HepG2 (cell line): Measurements from ENCODE around the gene NECAB2. TPM values are rescaled to one million over a fixed set of nuclear protein-coding genes. Genes with fewer than 3 reads are reported as not detected.
A peak's percentile ranks its signal among the peaks of the same experiment; 100 is the strongest.

ENCODE experiments used
- CSRNP1 ChIP-seq: sonication (generic); formaldehyde crosslinking; IDR thresholded peaks from 2 replicates; pipeline ENCODE4 v1.8.1; 2023; ENCODE audit warnings: mild to moderate bottlenecking, missing genetic modification reagents
- GMEB2 ChIP-seq: IDR thresholded peaks from 2 replicates; pipeline ENCODE4 v1.6.1; 2016; ENCODE audit warnings: missing biosample characterization, missing genetic modification reagents, low read depth
- HNF4A ChIP-seq: sonication (generic); formaldehyde crosslinking; IDR thresholded peaks from 2 replicates; pipeline ENCODE4 v1.4.0; 2020; ENCODE audit warnings: missing genetic modification reagents
- HNRNPH1 ChIP-seq: fragments of 200-400 bp; formaldehyde crosslinking; optimal IDR thresholded peaks from 2 replicates; pipeline ENCODE3; 2017; ENCODE audit warnings: mild to moderate bottlenecking, low read depth, low read length
- HOXA9 ChIP-seq: sonication (generic); formaldehyde crosslinking; IDR thresholded peaks from 2 replicates; pipeline ENCODE4 v1.8.1; 2022; ENCODE audit warnings: missing genetic modification reagents, mild to moderate bottlenecking, moderate library complexity, borderline replicate concordance
- JARID2 ChIP-seq: sonication (generic); formaldehyde crosslinking; IDR thresholded peaks from 2 replicates; pipeline ENCODE4 v1.8.1; 2023; ENCODE audit warnings: missing genetic modification reagents, inconsistent platforms; ENCODE audit not compliant: insufficient replicate concordance
- JUND ChIP-seq: sonication (generic); formaldehyde crosslinking; IDR thresholded peaks from 2 replicates; pipeline ENCODE4 v1.8.0; 2022; ENCODE audit warnings: mild to moderate bottlenecking, missing genetic modification reagents
- KLF13 ChIP-seq: sonication (generic); formaldehyde crosslinking; IDR thresholded peaks from 2 replicates; pipeline ENCODE4 v1.4.0; 2020; ENCODE audit warnings: mild to moderate bottlenecking, missing genetic modification reagents
- MLX ChIP-seq: IDR thresholded peaks from 2 replicates; pipeline ENCODE4 v1.6.1; 2016
- NFYC ChIP-seq: IDR thresholded peaks from 2 replicates; pipeline ENCODE4 v1.6.1; 2016; ENCODE audit warnings: missing genetic modification reagents, missing compliant biosample characterization
- RXRB ChIP-seq: IDR thresholded peaks from 2 replicates; pipeline ENCODE4 v1.6.1; 2016; ENCODE audit warnings: borderline replicate concordance, missing genetic modification reagents, missing compliant biosample characterization
- SPEN ChIP-seq: sonication (generic); formaldehyde crosslinking; IDR thresholded peaks from 2 replicates; pipeline ENCODE4 v1.5.1; 2020; ENCODE audit warnings: low read depth, mild to moderate bottlenecking, missing genetic modification reagents
- WIZ ChIP-seq: sonication (generic); formaldehyde crosslinking; IDR thresholded peaks from 2 replicates; pipeline ENCODE4 v1.5.1; 2020; ENCODE audit warnings: mild to moderate bottlenecking, missing genetic modification reagents
- ZBTB1 ChIP-seq: sonication (generic); formaldehyde crosslinking; IDR thresholded peaks from 2 replicates; pipeline ENCODE4 v1.4.0; 2020; ENCODE audit warnings: missing genetic modification reagents, borderline replicate concordance
- ZBTB10 ChIP-seq: sonication (generic); formaldehyde crosslinking; IDR thresholded peaks from 2 replicates; pipeline ENCODE4 v1.4.0; 2020; ENCODE audit warnings: missing genetic modification reagents, borderline replicate concordance
- ZKSCAN5 ChIP-seq: sonication (generic); formaldehyde crosslinking; IDR thresholded peaks from 2 replicates; pipeline ENCODE4 v1.5.1; 2020; ENCODE audit warnings: mild to moderate bottlenecking, missing genetic modification reagents
- ZNF3 ChIP-seq: IDR thresholded peaks from 2 replicates; pipeline ENCODE4 v1.7.0; 2017; ENCODE audit warnings: inconsistent platforms
- ZNF441 ChIP-seq: sonication (generic); formaldehyde crosslinking; IDR thresholded peaks from 2 replicates; pipeline ENCODE4 v1.7.0; 2021; ENCODE audit warnings: missing genetic modification reagents, borderline replicate concordance
- ZNF557 ChIP-seq: sonication (generic); formaldehyde crosslinking; IDR thresholded peaks from 2 replicates; pipeline ENCODE4 v1.4.0; 2020; ENCODE audit warnings: missing genetic modification reagents
- ZNF614 ChIP-seq: IDR thresholded peaks from 2 replicates; pipeline ENCODE4 v1.6.1; 2018; ENCODE audit warnings: missing biosample characterization, missing genetic modification reagents, inconsistent platforms, borderline replicate concordance
- ZNF777 ChIP-seq: sonication (generic); formaldehyde crosslinking; IDR thresholded peaks from 2 replicates; pipeline ENCODE4 v1.4.0; 2020; ENCODE audit warnings: missing genetic modification reagents
- ZNF800 ChIP-seq: sonication (generic); formaldehyde crosslinking; IDR thresholded peaks from 2 replicates; pipeline ENCODE4 v1.4.0; 2020; ENCODE audit warnings: missing genetic modification reagents
- polyA plus RNA-seq, 8 experiments: library from polyadenylated mRNA; depleted of rRNA in 3 of 8; stranded (reverse) in 7 of 8; unstranded in 1 of 8; fragments of >200 nt; fragmentation: Illumina TruSeq in 4 of 8; extraction: Trizol in 4 of 8; gene quantifications; 2 replicates each; pipeline versions ENCODE4 v1.2.1 to v1.2.3, GENCODE V29; 2011 to 2016; ENCODE audit warnings: low read depth in 4 of 8, missing spikeins in 1 of 8, mixed read lengths in 1 of 8; ENCODE audit not compliant: insufficient read depth in 1 of 8
- total RNA-seq, 5 experiments: library from RNA; depleted of rRNA; stranded (reverse); fragments of >200 nt; fragmentation: Illumina TruSeq; extraction: Trizol; gene quantifications; 2 replicates each; pipeline ENCODE4 v1.2.3, GENCODE V29; 2016; ENCODE audit warnings: low read depth in 1 of 5

NECAB2 gene
- total and polyA plus RNA-seq, 2 of the 13 experiments (the other 11 are each of a cell fraction or from before 2014, with no cell fraction given) = 0.21 to 0.49 TPM

- TF ChIP-seq CSRNP1 (CRISPR knock-in tag) (no peak), NFYC (no peak; the same call in 1 of the 2 replicates), KLF13 (CRISPR knock-in tag) (no peak), ZNF557 (CRISPR knock-in tag) (no peak), ZKSCAN5 (CRISPR knock-in tag) (no peak), WIZ (CRISPR knock-in tag) (no peak), ZBTB1 (CRISPR knock-in tag) (no peak), ZNF441 (CRISPR knock-in tag) (no peak), JUND (no peak), RXRB (CRISPR knock-in tag) (peak; percentile 95), HNRNPH1 (no peak), ZBTB10 (no peak), HOXA9 (CRISPR knock-in tag) (no peak), ZNF3 (no peak), ZNF800 (CRISPR knock-in tag) (no peak), HNF4A (CRISPR knock-in tag) (peak; percentile 49), ZNF777 (no peak), ZNF614 (CRISPR knock-in tag) (peak; percentile 45; the same call in 1 of the 2 replicates), JARID2 (CRISPR knock-in tag) (no peak), GMEB2 (CRISPR knock-in tag) (no peak), SPEN (CRISPR knock-in tag) (no peak), MLX (CRISPR knock-in tag) (peak; percentile 45; the same call in 1 of the 2 replicates)
Measured at GRCh38 chr16:83946781-83947566, 21.1 kb upstream of the NECAB2 start (continued).
